Testis (tissue), 3 donors: ENCODE results near the gene PBX2. TPM values are rescaled to one million over a fixed set of nuclear protein-coding genes. Genes with fewer than 3 reads are reported as not detected.

Experiments
- DNase-seq: peaks from one replicate; pipeline ENCODE4 v3.0.0-alpha.2; 2019
- H3K27ac ChIP-seq, 2 donors: fragments of 200-600 bp; sonication (generic); one replicate each; pipeline ENCODE4 v1.5.1; 2019
- H3K27me3 ChIP-seq: fragments of 200-600 bp; sonication (generic); one replicate; pipeline ENCODE4 v1.5.1; 2019
- H3K36me3 ChIP-seq: fragments of 200-600 bp; sonication (generic); one replicate; pipeline ENCODE4 v1.5.1; 2017; ENCODE audit warnings: low read depth; ENCODE audit errors: missing control alignments
- H3K4me1 ChIP-seq: fragments of 200-600 bp; sonication (generic); one replicate; pipeline ENCODE4 v1.5.1; 2019
- H3K4me3 ChIP-seq, 2 donors: fragments of 200-600 bp; sonication (generic); one replicate each; pipeline ENCODE4 v1.5.1; 2017 to 2019
- H3K9me3 ChIP-seq: fragments of 200-600 bp; sonication (generic); one replicate; pipeline ENCODE4 v1.5.1; 2017
- CTCF ChIP-seq, 3 experiments: fragments of 450-650 bp in 2 of 3; fragments of 200-600 bp in 1 of 3; sonication (generic) in 1 of 3; IDR thresholded peaks; one replicate each; pipeline ENCODE4 v1.5.1; 2016 to 2019; ENCODE audit warnings: antibody characterized with exemption in 3 of 3, mild to moderate bottlenecking in 2 of 3, moderate library complexity in 1 of 3
- POLR2A ChIP-seq: fragments of 450-650 bp; IDR thresholded peaks from one replicate; pipeline ENCODE4 v1.6.1; 2017; ENCODE audit warnings: antibody characterized with exemption, mild to moderate bottlenecking, moderate library complexity
- WGBS, 2 donors: methylation state at CpG; one replicate each; pipeline ENCODE4 v1.1.5; 2018; 5-methylcytosine and 5-hydroxymethylcytosine counted together
- intact Hi-C: fragments of 100-400 bp; cut with DNase I; formaldehyde crosslinking; loops from one replicate; pipeline ENCODE4 v1.15.1; 2023; ENCODE audit warnings: low total_unique reads
- polyA plus RNA-seq: library from polyadenylated mRNA; stranded (reverse); fragments of 350-450 nt; fragmentation: Illumina TruSeq; extraction: RNeasy Lipid Tissue Mini Kit (QIAGEN cat#74804); gene quantifications from one replicate; pipeline ENCODE4 v1.2.3, GENCODE V29; 2014; ENCODE audit warnings: low read depth, low replicate concordance; ENCODE audit not compliant: insufficient read depth
- total RNA-seq, 2 donors: library from RNA; depleted of rRNA; stranded (reverse); fragments of >200 nt; gene quantifications; one replicate each; pipeline ENCODE4 v1.2.3, GENCODE V29; 2016

The PBX2 gene
- total and polyA plus RNA-seq, 3 donors from 2014 or later, result 65.0 to 111 (median 97.9) TPM

GRCh38 chr6:32166411-32167061, 23.5 kb downstream of the PBX2 start:
- TF ChIP-seq POLR2A (no peak), CTCF (IDR thresholded peaks at IDR 0.05) (no peak)
- intact Hi-C loops, result no loop called here
- H3K27me3 ChIP-seq, result no peaks in the 10 kb centered on the region
- H3K4me1 ChIP-seq, result peaks cover 11% of the 10 kb centered on the region
- H3K4me3 ChIP-seq, result no peak overlapping the region
- H3K9me3 ChIP-seq, result no peaks in the 10 kb centered on the region
- no peak for DNase-seq
- H3K27ac ChIP-seq, result peak overlapping the region in 1 of 2 donors; percentile 41
- WGBS, 2 donors, result 74 to 90% methylated on average over 17 to 30 of the region's 30 CpGs
- no peaks in the 10 kb centered on the region for H3K36me3 ChIP-seq

DNA sequence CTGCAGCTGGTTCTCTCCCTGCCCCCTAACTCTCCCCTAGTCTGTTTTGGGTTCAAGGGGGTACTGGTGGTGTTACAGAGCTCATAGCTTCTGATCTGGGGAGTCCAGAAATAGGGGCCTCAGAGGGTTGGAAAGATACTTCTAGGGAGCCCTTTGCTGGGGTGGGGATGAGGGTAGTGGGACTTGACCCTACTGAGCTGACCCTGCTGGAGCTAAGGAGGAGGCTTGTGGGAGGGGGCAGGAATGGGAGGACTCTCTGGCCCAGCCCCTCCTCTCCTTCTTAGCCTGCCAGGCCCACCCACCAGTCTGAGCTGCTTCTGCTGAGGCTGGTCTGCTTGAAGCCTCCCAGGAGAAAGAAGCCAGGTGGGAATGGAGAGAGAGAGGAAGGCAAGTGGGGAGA, 25.7 kb downstream of the PBX2 start, which contains the start of gene EGFL8:
Gene EGFL8 (plus strand): TSS at position 301 of the 400 bp plus-strand sequence. CDS start 1,571 bp downstream, outside the sequence.
- no peaks in the 10 kb centered on the region for H3K36me3 ChIP-seq
- intact Hi-C loops, result no loop called here
- H3K27ac ChIP-seq, result peak within 1 kb of the TSS in 1 of 2 donors; percentile 36
- no peaks in the 10 kb centered on the region for H3K27me3 ChIP-seq
- TF ChIP-seq CTCF (IDR thresholded peaks at IDR 0.05), result no peak
- no peak for TF ChIP-seq POLR2A
- DNase-seq, result no peak
- no peak within 1 kb of the TSS for H3K4me3 ChIP-seq
- H3K4me1 ChIP-seq, result peaks cover 8% of the 10 kb centered on the region
- H3K9me3 ChIP-seq, result no peaks in the 10 kb centered on the region

- TF ChIP-seq POLR2A, result no peak
- no peak for TF ChIP-seq CTCF (IDR thresholded peaks at IDR 0.05)
- Histone ChIP-seq H3K36me3 (no peaks in the 10 kb centered on the region), H3K9me3 (no peaks in the 10 kb centered on the region), H3K27ac (peak overlapping the region in 1 of 2 donors; percentile 36), H3K27me3 (no peaks in the 10 kb centered on the region), H3K4me1 (peaks cover 6% of the 10 kb centered on the region), H3K4me3 (no peak overlapping the region)
- intact Hi-C loops, result no loop called here
- no peak for DNase-seq
- 78 to 82% methylated on average over 7 of the region's 7 CpGs for WGBS, 2 donors
Measured at GRCh38 chr6:32163559-32164258, 26.3 kb downstream of the PBX2 start.

- Histone ChIP-seq H3K27ac (no peak overlapping the region), H3K27me3 (no peaks in the 10 kb centered on the region), H3K4me1 (peaks cover 12% of the 10 kb centered on the region), H3K9me3 (no peaks in the 10 kb centered on the region), H3K36me3 (no peaks in the 10 kb centered on the region), H3K4me3 (no peak overlapping the region)
- no peak for DNase-seq
- TF ChIP-seq CTCF (IDR thresholded peaks at IDR 0.05), result no peak
- no peak for TF ChIP-seq POLR2A
- intact Hi-C loops, result no loop called here
Measured at GRCh38 chr6:32158052-32158451, 31.9 kb downstream of the PBX2 start.
